Measurements from ENCODE around the gene RBM7.

RBM7 gene

DNA sequence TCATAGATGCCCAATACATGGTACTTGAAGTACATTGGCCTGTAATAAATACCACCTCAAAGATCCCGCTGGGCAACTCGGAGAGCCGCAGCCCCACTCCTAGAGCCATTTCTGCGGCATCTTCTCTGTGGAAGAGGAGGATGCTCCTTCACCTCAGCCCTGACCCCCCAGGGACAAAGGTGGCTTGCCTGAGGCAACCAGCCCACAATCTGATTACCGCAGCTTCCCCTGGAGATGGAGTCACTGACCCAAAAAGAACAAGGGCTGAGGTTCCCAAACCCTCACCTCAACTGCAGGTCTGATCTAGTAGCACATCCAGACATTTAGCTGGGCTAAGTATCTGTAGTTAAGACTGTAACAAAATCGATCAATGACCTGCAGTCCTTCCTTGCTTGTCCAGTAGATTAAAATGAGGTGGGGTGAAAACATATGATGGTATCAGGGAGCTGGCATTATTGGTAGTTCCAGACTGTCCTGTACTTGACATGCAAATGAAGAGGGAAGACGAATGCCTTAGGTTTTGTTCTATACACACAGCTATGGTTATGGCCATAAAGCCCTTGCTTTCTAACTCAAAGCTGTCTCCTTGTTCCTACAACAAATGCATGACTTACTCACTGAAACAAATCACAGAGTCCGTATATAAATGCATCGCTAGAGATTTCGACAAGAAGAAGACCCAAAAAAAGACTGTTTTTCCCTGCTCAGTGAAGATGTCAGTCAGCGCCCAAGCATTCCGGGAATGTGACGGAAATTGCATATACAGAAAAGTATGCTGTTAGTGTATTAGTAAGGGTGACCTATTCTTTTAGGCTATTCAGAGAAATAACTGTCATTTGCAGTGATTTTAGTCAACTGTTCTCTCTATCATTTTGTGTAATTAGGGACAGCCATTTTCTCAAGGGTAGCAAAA, 33.9 kb upstream of the RBM7 start:
- Histone ChIP-seq H3K9me2 (replicated peaks; ENCODE audit: insufficient read depth, low read length) (no peaks in the 10 kb centered on the region), H3K4me2 (ENCODE audit: low read depth, low read length, poor library complexity, severe bottlenecking) (no peak overlapping the region), H3K9ac (ENCODE audit: low read length) (no peak overlapping the region), H2AFZ (ENCODE audit: low read depth, low read length, severe bottlenecking) (no peak overlapping the region), H3K36me3 (ENCODE audit: low read length) (no peaks in the 10 kb centered on the region), H3K27ac (ENCODE audit: low read depth, low read length) (no peak overlapping the region), H3K9me3 (ENCODE audit: insufficient read depth, low read length) (no peaks in the 10 kb centered on the region), H3K79me2 (ENCODE audit: insufficient read depth, low read length) (no peaks in the 10 kb centered on the region), H3F3A (ENCODE audit: insufficient read depth) (no peaks in the 10 kb centered on the region), H4K20me1 (ENCODE audit: low read depth, low read length) (no peaks in the 10 kb centered on the region), H3K27me3 (ENCODE audit: low read length) (no peaks in the 10 kb centered on the region), H3K4me3 (ENCODE audit: insufficient read depth, low read length, poor library complexity, severe bottlenecking) (no peak overlapping the region)
- TF ChIP-seq, protein P1, sequence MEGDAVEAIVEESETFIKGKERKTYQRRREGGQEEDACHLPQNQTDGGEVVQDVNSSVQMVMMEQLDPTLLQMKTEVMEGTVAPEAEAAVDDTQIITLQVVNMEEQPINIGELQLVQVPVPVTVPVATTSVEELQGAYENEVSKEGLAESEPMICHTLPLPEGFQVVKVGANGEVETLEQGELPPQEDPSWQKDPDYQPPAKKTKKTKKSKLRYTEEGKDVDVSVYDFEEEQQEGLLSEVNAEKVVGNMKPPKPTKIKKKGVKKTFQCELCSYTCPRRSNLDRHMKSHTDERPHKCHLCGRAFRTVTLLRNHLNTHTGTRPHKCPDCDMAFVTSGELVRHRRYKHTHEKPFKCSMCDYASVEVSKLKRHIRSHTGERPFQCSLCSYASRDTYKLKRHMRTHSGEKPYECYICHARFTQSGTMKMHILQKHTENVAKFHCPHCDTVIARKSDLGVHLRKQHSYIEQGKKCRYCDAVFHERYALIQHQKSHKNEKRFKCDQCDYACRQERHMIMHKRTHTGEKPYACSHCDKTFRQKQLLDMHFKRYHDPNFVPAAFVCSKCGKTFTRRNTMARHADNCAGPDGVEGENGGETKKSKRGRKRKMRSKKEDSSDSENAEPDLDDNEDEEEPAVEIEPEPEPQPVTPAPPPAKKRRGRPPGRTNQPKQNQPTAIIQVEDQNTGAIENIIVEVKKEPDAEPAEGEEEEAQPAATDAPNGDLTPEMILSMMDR (IDR thresholded peaks at IDR 0.05; ENCODE audit: insufficient read depth, low read length, poor library complexity, severe bottlenecking), result no peak
- no peak for TF ChIP-seq EZH2phosphoT487 (conservative IDR thresholded peaks at IDR 0.05; ENCODE audit: low read length)

GRCh38 chr11:114367244-114367957, 33.1 kb upstream of the RBM7 start:
- TF ChIP-seq, protein P1 (IDR thresholded peaks at IDR 0.05; ENCODE audit: insufficient read depth, low read length, poor library complexity, severe bottlenecking), result no peak
- no peak for TF ChIP-seq EZH2phosphoT487 (conservative IDR thresholded peaks at IDR 0.05; ENCODE audit: low read length)
- Histone ChIP-seq H3K9me3 (ENCODE audit: insufficient read depth, low read length) (no peaks in the 10 kb centered on the region), H3K36me3 (ENCODE audit: low read length) (no peaks in the 10 kb centered on the region), H2AFZ (ENCODE audit: low read depth, low read length, severe bottlenecking) (no peak overlapping the region), H3K9ac (ENCODE audit: low read length) (no peak overlapping the region), H3K79me2 (ENCODE audit: insufficient read depth, low read length) (no peaks in the 10 kb centered on the region), H4K20me1 (ENCODE audit: low read depth, low read length) (no peaks in the 10 kb centered on the region), H3F3A (ENCODE audit: insufficient read depth) (no peaks in the 10 kb centered on the region), H3K9me2 (replicated peaks; ENCODE audit: insufficient read depth, low read length) (no peaks in the 10 kb centered on the region), H3K27me3 (ENCODE audit: low read length) (no peaks in the 10 kb centered on the region), H3K4me2 (ENCODE audit: low read depth, low read length, poor library complexity, severe bottlenecking) (no peak overlapping the region), H3K4me3 (ENCODE audit: insufficient read depth, low read length, poor library complexity, severe bottlenecking) (no peak overlapping the region), H3K27ac (ENCODE audit: low read depth, low read length) (no peak overlapping the region)

GRCh38 chr11:114368918-114369680, 31.4 kb upstream of the RBM7 start:
- no peaks in the 10 kb centered on the region for H3K9me3 ChIP-seq (ENCODE audit: insufficient read depth, low read length)
- no peaks in the 10 kb centered on the region for H3F3A ChIP-seq (ENCODE audit: insufficient read depth)
- H2AFZ ChIP-seq (ENCODE audit: low read depth, low read length, severe bottlenecking), result no peak overlapping the region
- no peaks in the 10 kb centered on the region for H4K20me1 ChIP-seq (ENCODE audit: low read depth, low read length)
- H3K79me2 ChIP-seq (ENCODE audit: insufficient read depth, low read length), result no peaks in the 10 kb centered on the region
- TF ChIP-seq EZH2phosphoT487 (conservative IDR thresholded peaks at IDR 0.05; ENCODE audit: low read length), result no peak
- TF ChIP-seq, protein P1 (IDR thresholded peaks at IDR 0.05; ENCODE audit: insufficient read depth, low read length, poor library complexity, severe bottlenecking), result no peak
- H3K9me2 ChIP-seq (replicated peaks; ENCODE audit: insufficient read depth, low read length), result no peaks in the 10 kb centered on the region
- no peaks in the 10 kb centered on the region for H3K27me3 ChIP-seq (ENCODE audit: low read length)
- H3K4me3 ChIP-seq (ENCODE audit: insufficient read depth, low read length, poor library complexity, severe bottlenecking), result no peak overlapping the region
- no peak overlapping the region for H3K27ac ChIP-seq (ENCODE audit: low read depth, low read length)
- no peak overlapping the region for H3K4me2 ChIP-seq (ENCODE audit: low read depth, low read length, poor library complexity, severe bottlenecking)
- no peak overlapping the region for H3K9ac ChIP-seq (ENCODE audit: low read length)
- H3K36me3 ChIP-seq (ENCODE audit: low read length), result no peaks in the 10 kb centered on the region
